IPS DF 19.7 (cell line): ENCODE results near the gene WFIKKN1.

Experiments
- DNase-seq: peaks from one replicate; pipeline ENCODE4 v3.0.0-alpha.2; 2013; ENCODE audit warnings: low read depth, low spot score

The WFIKKN1 gene

DNA sequence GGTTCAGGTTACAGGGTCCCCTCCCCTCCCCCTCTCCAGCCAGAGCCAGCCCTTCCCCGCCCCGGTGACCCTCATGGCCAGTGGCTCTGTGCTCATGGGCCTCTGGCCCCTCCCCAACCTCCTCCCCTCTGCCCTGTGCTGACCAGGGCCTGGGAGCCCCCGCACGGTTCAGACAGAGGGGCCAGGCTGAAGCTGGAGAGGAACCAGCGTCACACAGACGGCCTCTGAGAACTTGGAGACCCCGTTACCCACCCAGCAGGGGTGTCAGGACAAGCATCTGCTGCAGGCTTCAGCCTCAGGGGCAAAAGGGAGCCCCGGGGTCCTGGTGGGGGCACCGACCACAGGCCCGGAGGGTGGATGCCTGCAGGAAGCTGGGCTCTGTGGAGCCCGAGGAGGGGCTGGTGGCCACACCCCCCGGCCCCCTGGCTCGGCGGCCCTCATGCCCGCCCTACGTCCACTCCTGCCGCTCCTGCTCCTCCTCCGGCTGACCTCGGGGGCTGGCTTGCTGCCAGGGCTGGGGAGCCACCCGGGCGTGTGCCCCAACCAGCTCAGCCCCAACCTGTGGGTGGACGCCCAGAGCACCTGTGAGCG lies at the start of gene WFIKKN1:
TSS of gene WFIKKN1 (plus strand) at position 171 of the 591 bp plus-strand sequence. CDS start at position 440, 269 bp downstream.
- no peak for DNase-seq

- DNase-seq = no peak
Measured at GRCh38 chr16:582218-582613, 48.6 kb upstream of the WFIKKN1 start.

GRCh38 chr16:582614-583331 lies 48.0 kb upstream of the WFIKKN1 start:
- no peak for DNase-seq

GRCh38 chr16:583470-583814 lies 47.3 kb upstream of the WFIKKN1 start:
- DNase-seq = no peak

- no peak for DNase-seq
Measured at GRCh38 chr16:583815-584591, 46.8 kb upstream of the WFIKKN1 start.

DNA sequence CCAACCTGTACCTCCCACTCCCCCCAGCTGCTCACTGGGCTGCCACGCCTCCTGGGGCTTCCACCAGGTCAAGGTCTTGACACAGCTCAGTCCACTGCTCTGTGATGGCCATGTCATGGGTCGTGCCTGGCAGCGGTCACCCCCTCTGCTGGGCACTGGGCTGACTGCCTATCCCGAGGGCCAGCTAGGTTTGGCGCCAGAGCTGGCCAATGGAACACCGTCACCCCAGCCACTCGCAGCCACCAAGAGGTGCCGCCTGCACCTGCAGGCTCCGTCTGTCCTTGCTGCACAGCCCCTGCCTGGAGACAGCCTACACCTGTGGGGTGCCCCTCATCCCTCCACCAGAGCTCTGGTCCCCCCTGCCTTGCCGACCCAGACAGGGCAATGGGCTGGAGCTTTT lies 45.4 kb upstream of the WFIKKN1 start:
- DNase-seq = no peak

GRCh38 chr16:586047-586644 lies 44.6 kb upstream of the WFIKKN1 start:
- no peak for DNase-seq

DNA sequence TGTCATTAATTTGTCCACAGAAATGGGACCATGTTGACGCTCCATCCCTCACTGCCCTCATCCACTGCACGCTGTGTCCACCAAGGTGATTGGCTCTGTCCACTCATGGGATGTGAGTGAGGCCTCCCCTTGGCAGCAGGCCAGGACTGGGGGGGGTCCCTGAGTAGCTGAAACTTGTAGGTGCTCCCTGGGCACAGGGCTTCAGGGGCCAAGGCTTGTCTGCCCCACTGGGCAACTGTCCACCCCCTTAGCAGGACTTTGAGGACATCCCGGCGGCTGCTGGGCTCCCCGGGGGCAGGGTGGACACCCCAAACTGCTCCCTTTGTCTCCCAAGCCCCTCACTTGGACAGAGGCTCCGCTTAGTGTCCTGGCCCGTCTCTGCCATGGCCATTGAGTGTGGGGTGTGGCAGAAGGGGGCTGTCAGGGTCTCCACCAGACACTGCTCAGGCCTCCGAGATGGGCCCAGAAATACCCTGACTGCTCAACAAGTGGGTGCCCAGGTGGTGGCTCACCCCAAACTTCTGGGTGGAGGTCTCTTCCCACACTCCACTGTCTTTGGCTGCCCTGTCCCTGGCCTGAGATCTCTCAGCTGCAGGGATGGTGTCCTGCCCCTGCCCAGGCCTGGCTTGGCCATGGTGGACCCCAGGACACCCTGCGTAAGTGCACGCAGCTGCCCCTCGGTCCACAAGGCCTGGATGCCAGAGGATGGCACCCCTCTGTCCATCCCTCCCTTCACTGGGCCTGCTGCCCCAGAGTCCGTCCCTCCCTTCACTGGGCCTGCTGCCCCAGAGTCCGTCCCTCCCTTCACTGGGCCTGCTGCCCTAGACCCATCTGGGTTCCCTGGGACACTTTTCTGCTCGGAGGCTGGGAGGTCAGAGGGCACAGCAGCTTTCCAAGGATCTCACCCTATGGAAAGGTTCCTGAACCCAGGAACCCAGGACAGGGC lies 43.9 kb upstream of the WFIKKN1 start:
- no peak for DNase-seq

DNA sequence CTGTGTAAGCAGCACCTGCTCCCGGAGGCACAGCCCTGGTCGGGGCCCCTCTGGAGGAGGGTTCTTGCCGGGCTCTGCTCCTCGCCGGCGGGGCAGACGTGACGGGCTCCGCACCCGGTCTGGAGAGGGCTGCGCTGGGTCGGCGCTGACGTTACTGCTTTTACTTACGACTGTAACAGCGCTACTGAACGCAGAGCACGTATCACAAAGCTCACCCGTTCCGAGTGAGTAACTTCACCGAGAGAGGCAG lies 42.2 kb upstream of the WFIKKN1 start:
- no peak for DNase-seq

DNA sequence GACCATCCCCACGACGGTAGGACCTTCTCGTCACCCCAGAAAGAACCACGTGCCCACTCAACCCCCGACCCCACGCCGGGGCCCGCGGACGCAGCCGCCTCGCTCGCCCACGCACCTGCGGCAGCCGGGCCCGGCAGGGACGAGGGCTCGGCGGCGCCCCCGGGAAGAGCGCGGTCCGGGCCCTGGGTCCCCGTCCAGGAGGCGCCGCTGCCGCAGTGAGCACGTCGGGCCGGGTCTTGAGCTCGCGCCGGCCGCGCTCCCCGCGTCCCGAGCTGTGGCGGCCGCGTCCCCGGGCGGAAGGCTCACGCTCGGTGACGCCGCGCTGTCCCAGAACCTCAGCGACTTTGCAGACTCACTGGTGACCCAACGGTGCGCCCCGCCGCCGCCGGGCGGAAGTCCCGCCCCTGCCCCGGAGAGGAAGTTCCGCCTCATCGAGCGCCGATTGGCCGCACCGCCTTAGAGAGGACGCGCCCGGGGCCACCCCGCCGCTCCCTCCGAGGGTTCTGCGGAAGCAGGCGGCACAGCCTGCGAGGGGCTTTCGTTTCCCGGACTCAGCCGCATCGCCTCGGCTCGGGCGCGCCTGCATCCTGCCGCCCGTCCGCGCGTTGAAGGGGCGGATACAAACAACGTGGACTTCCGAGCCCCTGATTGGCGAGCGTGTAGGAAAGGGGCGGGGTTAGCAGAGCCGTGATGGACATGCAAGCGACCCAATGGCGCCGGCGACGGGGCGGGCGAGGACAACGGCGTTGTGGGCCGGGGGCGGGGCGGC lies 41.7 kb upstream of the WFIKKN1 start:
- no peak for DNase-seq

DNA sequence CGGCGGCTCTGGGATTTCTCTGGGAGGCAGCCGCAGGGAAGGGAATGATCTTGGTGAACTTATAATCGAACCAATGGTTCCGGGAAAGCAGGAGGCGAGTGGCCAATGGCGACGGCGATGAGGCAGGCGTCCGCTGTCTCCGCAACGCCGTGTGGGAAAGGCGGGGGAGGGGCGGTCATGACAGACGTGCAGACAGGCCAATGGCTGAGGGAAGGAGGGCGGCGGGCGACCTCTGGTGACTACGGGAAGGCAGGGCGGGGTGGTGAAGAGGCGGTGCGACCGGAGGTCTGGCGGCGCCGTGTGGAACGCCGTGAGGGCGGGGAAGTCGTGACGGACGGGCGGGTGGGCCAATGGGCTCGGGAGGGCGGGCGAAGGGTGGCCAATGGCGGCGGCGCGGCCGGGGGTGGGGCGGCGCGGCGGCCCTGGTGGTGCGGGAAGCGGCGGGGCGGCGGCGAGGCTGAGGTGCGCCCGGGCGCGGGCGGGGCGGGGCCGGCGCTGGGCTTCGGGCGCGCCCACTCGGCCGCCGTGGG lies 41.1 kb upstream of the WFIKKN1 start, which contains the start of gene RAB40C:
TSS of gene RAB40C (plus strand) at position 409 of the 530 bp plus-strand sequence. CDS start 226 bp downstream, outside the sequence.
- no peak for DNase-seq

GRCh38 chr16:590188-590814 lies 40.5 kb upstream of the WFIKKN1 start:
- no peak for DNase-seq

DNA sequence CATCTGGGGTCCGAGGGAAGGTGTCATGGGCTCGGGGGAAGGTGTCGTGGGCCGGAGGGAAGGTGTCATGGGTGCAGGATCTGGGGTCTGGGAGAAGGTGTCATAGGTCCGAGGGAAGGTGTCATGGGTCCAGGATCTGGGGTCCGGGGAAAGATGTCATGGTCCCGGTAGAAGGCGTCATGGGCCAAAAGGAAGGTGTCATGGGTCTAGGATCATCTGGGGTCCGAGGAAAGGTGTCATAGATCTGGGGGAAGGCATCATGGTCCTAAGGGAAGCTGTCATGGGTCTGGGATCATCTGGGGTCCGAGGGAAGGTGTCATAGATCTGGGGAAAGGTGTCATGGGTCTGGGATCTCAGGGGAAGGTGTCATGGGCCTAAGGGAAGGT lies 40.0 kb upstream of the WFIKKN1 start:
- no peak for DNase-seq

DNA sequence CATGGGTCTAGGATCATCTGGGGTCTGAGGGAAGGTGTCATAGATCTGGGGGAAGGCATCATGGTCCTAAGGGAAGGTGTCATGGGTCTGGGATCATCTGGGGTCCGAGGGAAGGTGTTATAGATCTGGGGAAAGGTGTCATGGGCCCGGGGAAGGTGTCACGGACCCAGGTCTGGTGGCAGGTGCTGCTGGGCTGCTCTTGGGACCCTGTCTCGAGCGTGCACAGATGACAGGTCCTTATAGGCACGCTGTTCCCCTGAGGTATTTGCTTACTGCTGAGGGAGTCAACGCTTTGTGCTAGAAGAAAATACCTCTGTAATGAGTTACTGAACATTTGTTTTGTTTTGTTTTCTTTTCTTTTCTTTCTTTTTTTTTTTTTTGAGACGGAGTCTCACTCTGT lies 39.6 kb upstream of the WFIKKN1 start:
- DNase-seq = no peak

GRCh38 chr16:591892-592517 lies 38.8 kb upstream of the WFIKKN1 start:
- DNase-seq = no peak

GRCh38 chr16:592518-593306 lies 38.1 kb upstream of the WFIKKN1 start:
- DNase-seq = no peak

- DNase-seq = no peak
Measured at GRCh38 chr16:593406-593805, 37.4 kb upstream of the WFIKKN1 start.

- no peak for DNase-seq
Measured at GRCh38 chr16:593807-594206, 37.0 kb upstream of the WFIKKN1 start.

GRCh38 chr16:595094-595528 lies 35.7 kb upstream of the WFIKKN1 start:
- DNase-seq = no peak
